K562 (cell line): ENCODE data around the gene SYT7. TPM values are rescaled to one million over a fixed set of nuclear protein-coding genes. Genes with fewer than 3 reads are reported as not detected.

Source experiments
- ATAC-seq: fragments of 200-7000 bp; cut with Tn5 transposase; 3 replicates; pipeline ENCODE4 v1.9.1; 2020; ENCODE audit warnings: moderate library complexity
- BruUV-seq: library from RNA; stranded (reverse); fragments of 400-500 nt; replicated peaks from 2 replicates; lab custom pipeline; 2021; lab: Mats Ljungman, UMichigan
- CTCF ChIA-PET: fragments of 300-600 bp; formaldehyde crosslinking; extraction: SDS; loops from one replicate; lab custom pipeline; 2021; ENCODE audit warnings: low intra/inter-chr PET ratio; lab: Yijun Ruan, JAX
- POLR2A ChIA-PET: fragments of 300-600, 350-650 bp; sonication (Branson Sonifier 250); formaldehyde crosslinking; extraction: SDS; loops from one replicate; lab custom pipeline; 2021; ENCODE audit warnings: antibody characterized with exemption, inconsistent platforms; lab: Yijun Ruan, JAX
- DNase-seq, 4 experiments: peaks; one replicate each; pipeline versions ENCODE4 v3.0.0 to v3.0.0-alpha.2; 2011 to 2018; ENCODE audit warnings: low spot score in 3 of 4, mixed read lengths in 3 of 4; ENCODE audit errors: extremely low read depth in 1 of 4
- FAIRE-seq: peaks from 2 replicates; lab custom pipeline; 2011; peaks lifted over from hg19 to GRCh38; lab: Jason Lieb, UNC
- H2AFZ ChIP-seq: 2 replicates; pipeline ENCODE4 v1.6.0; 2011; ENCODE audit warnings: low read depth, low read length, control low read depth, inconsistent platforms
- H3K27ac ChIP-seq: fragments of 200-600 bp; 3 replicates; pipeline ENCODE4 v1.8.0; 2011; ENCODE audit warnings: low read depth, mild to moderate bottlenecking, control low read depth, inconsistent platforms, low read length, moderate library complexity, mixed read lengths; ENCODE audit errors: extremely low read depth
- H3K27me3 ChIP-seq, 2 experiments: fragments of 300-600 bp in 1 of 2; 2 replicates in 1 of 2; 3 replicates in 1 of 2; pipeline versions ENCODE4 v1.6.0 to v1.8.0; 2011; ENCODE audit warnings: inconsistent platforms in 2 of 2, low read length in 2 of 2, mild to moderate bottlenecking in 1 of 2, mixed read lengths in 1 of 2, moderate library complexity in 1 of 2; ENCODE audit not compliant: control insufficient read depth in 2 of 2, insufficient read depth in 2 of 2
- H3K36me3 ChIP-seq: fragments of 300-600 bp; 3 replicates; pipeline ENCODE4 v1.8.0; 2011; ENCODE audit warnings: mild to moderate bottlenecking, low read length, inconsistent platforms; ENCODE audit not compliant: control insufficient read depth, insufficient read depth
- H3K4me1 ChIP-seq, 2 experiments: fragments of 200-600 bp in 1 of 2; replicated peaks in 1 of 2; 2 replicates in 1 of 2; 3 replicates in 1 of 2; pipeline versions ENCODE4 v1.5.1 to v1.8.0; 2011; ENCODE audit warnings: inconsistent platforms in 2 of 2, low read length in 2 of 2, mild to moderate bottlenecking in 1 of 2, mixed read lengths in 1 of 2, moderate library complexity in 1 of 2; ENCODE audit not compliant: control insufficient read depth in 2 of 2, insufficient read depth in 2 of 2
- H3K4me2 ChIP-seq: 2 replicates; pipeline ENCODE4 v1.6.1; 2011; ENCODE audit warnings: low read length, control low read depth, inconsistent platforms, mixed read lengths; ENCODE audit not compliant: insufficient read depth
- H3K4me3 ChIP-seq: fragments of 200-600 bp; sonication (generic), shearing (Covaris generic); 2 replicates; pipeline ENCODE4 v1.5.1; 2016; ENCODE audit warnings: control low read depth, inconsistent platforms
- H3K79me2 ChIP-seq: fragments of 200-600 bp; 3 replicates; pipeline ENCODE4 v1.8.0; 2011; ENCODE audit warnings: low read length, inconsistent platforms; ENCODE audit not compliant: control insufficient read depth, insufficient read depth
- H3K9ac ChIP-seq, 2 experiments: 2 replicates each; pipeline versions ENCODE4 v1.6.0 to v1.6.1; 2011; ENCODE audit warnings: low read depth in 2 of 2, low read length in 2 of 2, control low read depth in 1 of 2, inconsistent platforms in 1 of 2, mild to moderate bottlenecking in 1 of 2, mixed read lengths in 1 of 2; ENCODE audit not compliant: insufficient read depth in 1 of 2
- H3K9me1 ChIP-seq: one replicate; pipeline ENCODE4 v1.6.0; 2011; ENCODE audit warnings: inconsistent platforms, mild to moderate bottlenecking, low read length, moderate library complexity; ENCODE audit not compliant: control insufficient read depth, insufficient read depth
- H3K9me3 ChIP-seq: replicated peaks from 2 replicates; pipeline ENCODE4 v1.5.1; 2011; ENCODE audit warnings: low read depth, low read length, inconsistent platforms; ENCODE audit not compliant: control insufficient read depth, insufficient read depth
- H4K20me1 ChIP-seq: replicated peaks from 2 replicates; pipeline ENCODE4 v1.6.1; 2011; ENCODE audit warnings: low read length, inconsistent platforms, mixed read lengths; ENCODE audit not compliant: control insufficient read depth, insufficient read depth
- BRF1 ChIP-seq: IDR thresholded peaks from 3 replicates; pipeline ENCODE4 v1.6.1; 2011; ENCODE audit warnings: borderline replicate concordance, mild to moderate bottlenecking; ENCODE audit not compliant: insufficient read length; ENCODE audit errors: extremely low read depth
- KAT2B ChIP-seq: IDR thresholded peaks from one replicate; pipeline ENCODE4 v1.6.1; 2012; ENCODE audit warnings: low read depth, mild to moderate bottlenecking, control low read depth, inconsistent platforms, low read length, moderate library complexity
- MIER1 ChIP-seq: fragments of 450-650 bp; IDR thresholded peaks from 2 replicates; pipeline ENCODE4 v1.6.1; 2016; ENCODE audit warnings: antibody characterized with exemption, mild to moderate bottlenecking, low read depth
- MTA1 ChIP-seq: fragments of 450-650 bp; IDR thresholded peaks from 2 replicates; pipeline ENCODE4 v1.6.1; 2017; ENCODE audit warnings: borderline replicate concordance
- PHF8 ChIP-seq: fragments of 200-600 bp; sonication (generic); IDR thresholded peaks from 2 replicates; pipeline ENCODE4 v1.6.1; 2012; ENCODE audit warnings: mixed run types, mild to moderate bottlenecking, inconsistent platforms, low read length, moderate library complexity, borderline replicate concordance
- POLR3G ChIP-seq: IDR thresholded peaks from 2 replicates; pipeline ENCODE4 v1.6.1; 2011; ENCODE audit not compliant: insufficient read length, insufficient replicate concordance; ENCODE audit errors: extremely low read depth
- PTRF ChIP-seq: fragments of 450-650 bp; IDR thresholded peaks from 2 replicates; pipeline ENCODE4 v1.6.1; 2016; ENCODE audit warnings: mild to moderate bottlenecking, missing genetic modification characterization, missing compliant biosample characterization
- RBM17 ChIP-seq: fragments of 200-400 bp; formaldehyde crosslinking; IDR thresholded peaks from 2 replicates; pipeline ENCODE4 v1.6.1; 2017; ENCODE audit warnings: low read depth, mild to moderate bottlenecking, low read length, borderline replicate concordance
- RERE ChIP-seq: sonication (generic); formaldehyde crosslinking; IDR thresholded peaks from 2 replicates; pipeline ENCODE4 v1.8.0; 2023; ENCODE audit warnings: missing genetic modification reagents, mild to moderate bottlenecking, borderline replicate concordance
- WGBS: fragments of 100-300 bp; shearing (Covaris generic); methylation state at CpG from one replicate; pipeline ENCODE4 v1.1.6; 2016; ENCODE audit warnings: low coverage, mixed read lengths; ENCODE audit not compliant: insufficient coverage; ENCODE audit errors: missing lambda C conversion rate; 5-methylcytosine and 5-hydroxymethylcytosine counted together
- in situ Hi-C: fragments of 300-500 bp; cut with MboI; formaldehyde crosslinking; loops from 4 replicates; pipeline ENCODE4 v1.15.0; 2018; ENCODE audit warnings: inconsistent platforms, mixed read lengths
- intact Hi-C: fragments of 100-400 bp; cut with micrococcal nuclease; formaldehyde crosslinking; loops from 2 replicates; pipeline ENCODE4 v1.14.2; 2022
- polyA plus RNA-seq, 8 experiments: library from polyadenylated mRNA; depleted of rRNA in 4 of 8; stranded (reverse) in 5 of 8; unstranded in 3 of 8; fragments of >200 nt; fragmentation: Nextera tagmentation in 2 of 8; fragmentation: Illumina TruSeq in 1 of 8; extraction: Ambion mirVana in 2 of 8; extraction: Trizol in 1 of 8; gene quantifications; 2 replicates each; pipeline versions ENCODE4 v1.2.1 to v1.2.3, GENCODE V29; 2011 to 2014; ENCODE audit warnings: inconsistent platforms in 1 of 8, missing spikeins in 1 of 8
- total RNA-seq, 7 experiments: library from RNA; depleted of rRNA in 6 of 7; stranded (reverse); fragments of >200 nt in 6 of 7; fragmentation: Illumina TruSeq in 2 of 7; extraction: Trizol in 2 of 7; gene quantifications; 2 replicates each; pipeline versions ENCODE4 v1.2.1 to v1.2.3, GENCODE V29; 2011 to 2021; ENCODE audit warnings: low replicate concordance in 1 of 7
- TF ChIP-seq, protein P1 (sequence below): fragments of 450-650 bp; IDR thresholded peaks from 2 replicates; pipeline ENCODE4 v1.6.1; 2017; ENCODE audit warnings: antibody characterized with exemption
- TF ChIP-seq, protein P2 (sequence below): fragments of 250-450 bp; sonication (Bioruptor Pico); IDR thresholded peaks from 2 replicates; pipeline ENCODE4 v1.4.0; 2020; ENCODE audit warnings: mild to moderate bottlenecking, moderate library complexity
- TF ChIP-seq, protein P3 (sequence below): fragments of 450-650 bp; IDR thresholded peaks from 2 replicates; pipeline ENCODE4 v1.6.1; 2016

The SYT7 gene
- total and polyA plus RNA-seq, 9 of the 15 experiments (the other 6 are each of a cell fraction or from before 2014, with no cell fraction given): 0.01 to 0.51 (median 0.16) TPM; not detected in 1

DNA sequence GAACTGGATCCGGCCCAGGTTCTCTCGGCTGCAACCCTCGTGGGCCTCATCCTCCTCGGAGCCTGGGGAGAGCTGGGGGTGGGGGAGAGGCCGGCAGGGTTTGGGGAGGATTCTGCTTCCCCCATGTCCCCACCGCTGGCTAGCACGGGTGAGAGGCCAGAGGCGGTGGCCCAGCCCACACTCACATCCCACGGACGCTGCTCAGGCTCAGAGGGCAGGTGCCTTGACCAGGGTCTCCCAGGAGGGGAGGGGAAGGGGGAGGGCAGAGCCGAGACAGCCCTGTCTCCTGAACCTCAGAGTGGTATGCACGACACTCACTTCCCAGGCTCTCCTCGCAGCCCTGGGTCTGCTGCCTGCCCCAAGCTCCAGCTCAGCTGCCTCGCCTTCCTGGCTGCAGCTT, 52.8 kb downstream of the SYT7 start:
- H3K27ac ChIP-seq: no peak overlapping the region
- H3K9ac ChIP-seq: no peak overlapping the region
- no peaks in the 10 kb centered on the region for H3K79me2 ChIP-seq
- H3K9me3 ChIP-seq: no peaks in the 10 kb centered on the region
- no peak for DNase-seq
- peaks cover 10% of the 10 kb centered on the region for H4K20me1 ChIP-seq
- H3K36me3 ChIP-seq: no peaks in the 10 kb centered on the region
- FAIRE-seq: no peak
- no peak for ATAC-seq
- CTCF ChIA-PET: no interaction called here
- TF ChIP-seq POLR3G: no peak
- TF ChIP-seq BRF1: no peak
- TF ChIP-seq, protein P1, sequence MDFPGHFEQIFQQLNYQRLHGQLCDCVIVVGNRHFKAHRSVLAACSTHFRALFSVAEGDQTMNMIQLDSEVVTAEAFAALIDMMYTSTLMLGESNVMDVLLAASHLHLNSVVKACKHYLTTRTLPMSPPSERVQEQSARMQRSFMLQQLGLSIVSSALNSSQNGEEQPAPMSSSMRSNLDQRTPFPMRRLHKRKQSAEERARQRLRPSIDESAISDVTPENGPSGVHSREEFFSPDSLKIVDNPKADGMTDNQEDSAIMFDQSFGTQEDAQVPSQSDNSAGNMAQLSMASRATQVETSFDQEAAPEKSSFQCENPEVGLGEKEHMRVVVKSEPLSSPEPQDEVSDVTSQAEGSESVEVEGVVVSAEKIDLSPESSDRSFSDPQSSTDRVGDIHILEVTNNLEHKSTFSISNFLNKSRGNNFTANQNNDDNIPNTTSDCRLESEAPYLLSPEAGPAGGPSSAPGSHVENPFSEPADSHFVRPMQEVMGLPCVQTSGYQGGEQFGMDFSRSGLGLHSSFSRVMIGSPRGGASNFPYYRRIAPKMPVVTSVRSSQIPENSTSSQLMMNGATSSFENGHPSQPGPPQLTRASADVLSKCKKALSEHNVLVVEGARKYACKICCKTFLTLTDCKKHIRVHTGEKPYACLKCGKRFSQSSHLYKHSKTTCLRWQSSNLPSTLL: no peak
- TF ChIP-seq RERE (CRISPR knock-in tag): no peak
- TF ChIP-seq PTRF (tag): no peak
- TF ChIP-seq, protein P2, sequence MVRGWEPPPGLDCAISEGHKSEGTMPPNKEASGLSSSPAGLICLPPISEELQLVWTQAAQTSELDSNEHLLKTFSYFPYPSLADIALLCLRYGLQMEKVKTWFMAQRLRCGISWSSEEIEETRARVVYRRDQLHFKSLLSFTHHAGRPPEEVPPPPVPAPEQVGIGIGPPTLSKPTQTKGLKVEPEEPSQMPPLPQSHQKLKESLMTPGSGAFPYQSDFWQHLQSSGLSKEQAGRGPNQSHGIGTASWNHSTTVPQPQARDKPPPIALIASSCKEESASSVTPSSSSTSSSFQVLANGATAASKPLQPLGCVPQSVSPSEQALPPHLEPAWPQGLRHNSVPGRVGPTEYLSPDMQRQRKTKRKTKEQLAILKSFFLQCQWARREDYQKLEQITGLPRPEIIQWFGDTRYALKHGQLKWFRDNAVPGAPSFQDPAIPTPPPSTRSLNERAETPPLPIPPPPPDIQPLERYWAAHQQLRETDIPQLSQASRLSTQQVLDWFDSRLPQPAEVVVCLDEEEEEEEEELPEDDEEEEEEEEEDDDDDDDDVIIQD (CRISPR knock-in tag): no peak
- no peak for TF ChIP-seq MTA1
- TF ChIP-seq RBM17: no peak
- TF ChIP-seq, protein P3, sequence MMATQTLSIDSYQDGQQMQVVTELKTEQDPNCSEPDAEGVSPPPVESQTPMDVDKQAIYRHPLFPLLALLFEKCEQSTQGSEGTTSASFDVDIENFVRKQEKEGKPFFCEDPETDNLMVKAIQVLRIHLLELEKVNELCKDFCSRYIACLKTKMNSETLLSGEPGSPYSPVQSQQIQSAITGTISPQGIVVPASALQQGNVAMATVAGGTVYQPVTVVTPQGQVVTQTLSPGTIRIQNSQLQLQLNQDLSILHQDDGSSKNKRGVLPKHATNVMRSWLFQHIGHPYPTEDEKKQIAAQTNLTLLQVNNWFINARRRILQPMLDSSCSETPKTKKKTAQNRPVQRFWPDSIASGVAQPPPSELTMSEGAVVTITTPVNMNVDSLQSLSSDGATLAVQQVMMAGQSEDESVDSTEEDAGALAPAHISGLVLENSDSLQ: no peak
- no peak for TF ChIP-seq MIER1
- TF ChIP-seq KAT2B: no peak
- no peak for TF ChIP-seq PHF8
- TF ChIP-seq, all 486 proteins: peak for 0
- Histone ChIP-seq H3K4me3 (no peak overlapping the region), H3K27me3 (peaks cover 65 to 86% of the 10 kb centered on the region in 2 experiments; a peak in 4 of 5 replicates), H3K4me2 (no peak overlapping the region), H3K4me1 (no peaks in the 10 kb centered on the region), H2AFZ (no peak overlapping the region), H3K9me1 (no peaks in the 10 kb centered on the region)
- 0% methylated on average over 7 of the region's 14 CpGs for WGBS
- intact Hi-C loops (no loop called here), in situ Hi-C loops (no loop called here)
- no TSS peak for BruUV-seq
- POLR2A ChIA-PET: no interaction called here
